Stimulated activated CD8-positive, alpha-beta memory T cell treated with anti-CD3 and anti-CD28 coated beads, Interleukin-7, amount 100 ng/mL, for 48 hours (primary cell): ENCODE measurements around the gene EFR3B.
A peak's percentile ranks its signal among the peaks of the same experiment; 100 is the strongest.
"Not testable (repeated sequence)": the region's sequence is repeated elsewhere in the genome, so short reads cannot be mapped to it uniquely, and the experiment has no call there.

Experiments used
- DNase-seq, 2 donors: peaks; one replicate each; pipeline ENCODE4 v3.0.0-alpha.2; 2020; ENCODE audit warnings: low read depth in 1 of 2; ENCODE audit errors: extremely low read depth in 1 of 2

EFR3B gene, protein sequence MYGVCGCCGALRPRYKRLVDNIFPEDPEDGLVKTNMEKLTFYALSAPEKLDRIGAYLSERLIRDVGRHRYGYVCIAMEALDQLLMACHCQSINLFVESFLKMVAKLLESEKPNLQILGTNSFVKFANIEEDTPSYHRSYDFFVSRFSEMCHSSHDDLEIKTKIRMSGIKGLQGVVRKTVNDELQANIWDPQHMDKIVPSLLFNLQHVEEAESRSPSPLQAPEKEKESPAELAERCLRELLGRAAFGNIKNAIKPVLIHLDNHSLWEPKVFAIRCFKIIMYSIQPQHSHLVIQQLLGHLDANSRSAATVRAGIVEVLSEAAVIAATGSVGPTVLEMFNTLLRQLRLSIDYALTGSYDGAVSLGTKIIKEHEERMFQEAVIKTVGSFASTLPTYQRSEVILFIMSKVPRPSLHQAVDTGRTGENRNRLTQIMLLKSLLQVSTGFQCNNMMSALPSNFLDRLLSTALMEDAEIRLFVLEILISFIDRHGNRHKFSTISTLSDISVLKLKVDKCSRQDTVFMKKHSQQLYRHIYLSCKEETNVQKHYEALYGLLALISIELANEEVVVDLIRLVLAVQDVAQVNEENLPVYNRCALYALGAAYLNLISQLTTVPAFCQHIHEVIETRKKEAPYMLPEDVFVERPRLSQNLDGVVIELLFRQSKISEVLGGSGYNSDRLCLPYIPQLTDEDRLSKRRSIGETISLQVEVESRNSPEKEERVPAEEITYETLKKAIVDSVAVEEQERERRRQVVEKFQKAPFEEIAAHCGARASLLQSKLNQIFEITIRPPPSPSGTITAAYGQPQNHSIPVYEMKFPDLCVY

DNA sequence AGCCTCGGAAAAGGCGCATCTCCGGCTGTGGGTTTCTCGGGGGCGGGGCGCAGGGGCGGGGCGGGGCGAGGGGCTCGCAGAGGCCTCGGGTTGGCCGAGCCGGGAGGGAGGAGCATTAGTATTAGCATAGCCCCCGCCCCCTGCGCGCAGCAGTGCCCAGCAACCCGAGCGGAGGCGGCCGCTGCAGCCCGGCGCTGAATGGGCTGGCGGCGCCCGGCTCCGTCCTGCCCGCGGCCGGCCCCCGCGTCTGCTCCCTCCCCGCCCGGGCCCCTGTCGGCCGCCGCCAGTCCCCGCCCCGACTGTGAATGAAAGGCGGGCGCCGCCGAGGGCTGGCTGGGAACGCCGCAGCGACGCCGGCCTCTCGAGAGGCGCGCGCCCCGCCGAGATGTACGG is at the start of gene EFR3B:
Gene EFR3B (plus strand): TSS at position 149 of the 393 bp plus-strand sequence. CDS start 237 bp downstream, at position 386.
- DNase-seq, result peak; percentile 69 to 88

DNA sequence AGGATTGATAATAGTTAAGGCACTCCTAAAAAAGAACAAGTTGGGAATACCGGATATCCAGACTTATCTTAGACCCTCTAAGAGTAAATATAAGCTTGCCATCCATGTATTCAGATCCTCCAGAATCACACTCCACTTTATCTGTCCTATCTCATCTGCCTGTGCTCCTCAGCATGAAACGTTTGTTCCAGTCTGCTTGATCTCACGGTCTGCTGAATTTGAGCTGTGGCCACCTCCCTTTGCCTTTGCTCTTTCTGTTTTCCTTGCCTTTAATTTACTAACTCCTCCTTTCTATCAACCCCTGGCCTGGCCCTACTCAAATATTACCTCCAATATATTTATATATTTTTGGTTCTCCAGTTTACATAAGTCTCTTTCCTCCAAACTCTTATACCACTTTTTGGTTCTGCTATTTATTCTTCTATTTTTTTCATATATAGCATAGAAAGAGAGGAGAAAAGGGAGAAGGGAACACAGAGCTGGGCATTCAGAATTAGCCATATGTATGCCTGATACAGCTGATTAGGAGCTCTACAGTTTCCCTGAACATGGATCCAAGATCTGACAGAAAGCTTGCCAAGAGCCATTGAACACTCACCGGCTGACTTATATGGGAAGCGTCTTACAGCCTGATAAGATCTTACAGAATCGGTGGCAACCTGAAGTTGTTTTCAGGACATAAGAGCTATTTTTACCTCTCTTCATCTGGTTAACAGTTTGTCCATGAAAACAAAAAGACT is 48.3 kb upstream of the EFR3B start:
- DNase-seq, result no peak

DNA sequence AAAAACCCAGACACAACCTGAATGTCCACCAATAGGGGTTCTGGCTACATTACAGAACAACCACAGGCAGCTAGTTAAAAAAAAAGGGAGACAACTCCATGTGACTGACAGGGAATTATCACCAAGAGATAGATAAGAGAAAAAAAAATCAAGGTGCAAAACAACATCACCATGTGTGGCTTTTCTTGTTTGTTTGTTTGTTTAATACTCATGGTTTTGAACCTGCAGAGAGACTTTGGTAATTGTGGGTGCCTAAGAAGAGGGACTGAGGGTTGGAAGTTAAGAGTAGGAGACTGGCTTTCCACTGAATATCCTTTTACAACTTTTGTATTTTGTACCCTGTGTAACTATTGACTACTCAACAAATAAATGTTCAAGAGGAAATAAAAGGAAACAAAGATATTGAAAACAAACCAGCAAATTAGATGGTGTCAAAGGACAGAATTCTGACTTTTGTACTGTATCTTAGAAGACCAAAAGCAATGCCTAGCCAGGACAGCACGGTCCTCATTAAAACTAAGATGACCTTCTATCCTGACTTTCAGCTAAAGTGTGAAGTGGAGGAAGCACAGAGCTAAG is 47.6 kb upstream of the EFR3B start:
- no peak for DNase-seq

DNA sequence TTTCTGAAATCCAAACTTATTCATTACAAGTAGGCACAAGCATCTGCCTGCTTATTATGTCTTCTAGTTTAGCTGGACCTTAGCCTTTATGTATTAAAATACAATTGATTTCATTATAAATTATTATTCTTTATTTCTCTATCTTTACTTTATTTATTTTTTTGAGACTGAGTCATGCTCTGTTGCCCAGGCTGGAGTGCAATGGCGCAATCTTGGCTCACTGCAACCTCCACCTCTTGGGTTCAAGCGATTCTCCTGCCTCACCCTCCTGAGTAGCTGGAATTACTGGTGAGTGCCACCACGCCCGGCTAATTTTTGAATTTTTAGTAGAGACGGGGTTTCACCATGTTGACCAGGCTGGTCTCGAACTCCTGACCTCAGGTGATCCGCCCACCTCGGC is 42.8 kb upstream of the EFR3B start:
- DNase-seq, result not testable (repeated sequence)

DNA sequence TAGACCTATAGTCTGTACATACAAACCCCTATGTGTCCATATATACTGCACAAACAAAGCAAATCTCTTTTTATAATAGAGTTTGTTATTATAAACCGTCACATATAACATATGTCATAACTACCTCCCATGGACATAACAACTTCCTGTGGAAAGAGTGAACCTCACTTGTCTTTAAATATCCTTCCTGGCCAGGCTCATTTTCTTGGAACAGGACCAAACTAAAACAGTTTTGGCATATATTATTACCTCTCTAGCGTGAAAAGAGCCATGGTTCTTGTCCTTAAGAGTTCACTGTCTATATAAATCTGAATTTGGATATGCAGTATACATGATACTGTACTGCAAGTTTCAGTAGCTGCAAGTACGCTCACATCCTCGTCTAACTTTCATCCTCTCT is 41.8 kb upstream of the EFR3B start:
- DNase-seq, result no peak

DNA sequence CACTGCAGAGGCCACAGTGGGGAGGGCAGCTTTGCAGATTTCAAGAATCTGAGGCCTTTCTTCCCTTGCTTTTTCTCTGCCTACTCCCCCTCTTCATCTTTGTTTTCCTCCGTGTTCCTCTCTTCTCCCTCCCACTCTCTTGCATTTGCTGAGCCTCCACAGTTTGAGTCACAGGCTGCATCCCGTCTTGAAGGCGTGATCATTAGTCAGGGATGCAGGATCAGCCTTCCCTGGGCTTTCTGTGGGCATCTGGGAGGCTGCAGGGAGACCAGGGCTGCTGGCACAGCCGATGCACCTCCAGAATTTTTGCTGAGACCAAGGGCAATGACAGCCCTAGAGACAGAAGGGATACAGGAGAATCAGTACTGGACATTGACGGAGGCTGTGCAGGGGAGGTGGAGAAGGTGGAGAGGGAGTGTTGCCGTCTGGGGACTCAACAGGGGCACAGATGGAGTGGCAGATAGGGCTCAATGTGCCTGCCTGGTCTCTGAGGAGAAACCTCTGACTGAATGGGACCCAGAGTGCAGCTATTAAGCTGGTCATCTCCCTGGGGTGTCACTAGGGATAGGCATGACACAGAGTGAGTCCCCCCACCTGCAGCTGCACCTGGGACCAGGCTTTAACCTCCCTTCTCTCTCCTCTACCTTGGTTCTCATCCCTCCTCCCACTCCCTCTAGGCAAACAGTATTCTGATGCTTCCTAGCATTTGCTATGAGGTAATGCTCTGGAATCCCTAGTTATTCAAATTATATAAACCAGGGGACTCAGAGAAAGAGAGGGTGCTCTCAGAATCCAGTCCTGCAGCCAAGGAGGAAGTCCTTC is 41.2 kb upstream of the EFR3B start:
- no peak for DNase-seq

DNA sequence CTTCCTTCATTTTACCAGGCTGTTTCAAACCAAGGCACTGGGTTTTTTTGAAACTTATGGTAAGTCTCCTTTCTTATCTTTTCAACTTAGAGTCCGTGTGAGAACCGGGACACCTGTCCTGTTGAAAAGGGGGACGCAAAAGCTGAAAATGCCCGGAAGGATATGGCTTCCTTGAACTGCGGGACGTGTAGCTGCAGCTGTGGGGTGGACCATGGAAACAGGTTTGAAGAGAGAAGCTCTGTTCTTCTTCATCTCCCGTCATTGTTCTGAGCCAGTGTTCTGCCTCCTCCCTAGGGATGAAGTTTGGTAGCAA is 40.6 kb upstream of the EFR3B start:
- DNase-seq, result no peak

DNA sequence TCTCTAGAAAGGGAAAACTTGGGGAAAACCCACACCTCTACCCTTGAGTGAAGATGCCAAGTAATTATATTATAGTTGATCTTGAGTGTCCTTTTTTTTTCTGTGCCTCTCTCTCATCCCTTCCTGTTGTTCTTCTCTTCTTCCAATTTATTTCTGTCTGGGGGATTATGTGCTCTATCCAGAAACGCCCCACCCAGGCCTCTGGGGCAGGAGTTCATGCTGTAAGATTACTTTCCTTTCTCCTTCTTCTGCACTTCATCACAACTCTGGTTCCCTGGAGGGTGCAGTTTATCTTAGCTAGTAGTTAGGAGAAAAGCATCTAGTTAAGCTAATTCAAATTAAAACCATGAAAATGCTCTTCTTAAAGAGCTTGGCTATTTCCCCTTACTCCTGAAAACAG is 39.8 kb upstream of the EFR3B start:
- no peak for DNase-seq

DNA sequence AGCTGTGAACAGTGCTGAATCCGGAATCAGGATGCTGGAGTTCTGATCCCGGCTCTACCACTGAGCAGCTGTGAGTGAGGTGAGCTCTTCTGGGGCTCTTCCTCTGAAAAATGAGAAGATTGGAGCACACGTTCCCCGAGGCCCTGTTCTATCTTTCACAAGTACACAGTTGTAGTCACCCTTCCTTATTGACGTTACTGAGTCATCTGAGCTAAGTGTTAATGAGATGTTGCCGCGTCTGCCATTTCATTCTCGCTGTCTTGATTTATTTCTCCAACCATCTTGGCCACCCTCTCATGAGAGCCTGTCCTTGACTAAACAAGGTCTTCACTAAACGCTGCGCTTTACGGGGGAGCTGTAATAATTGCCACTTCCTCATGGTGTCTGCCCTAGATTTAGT is 31.9 kb upstream of the EFR3B start:
- DNase-seq, result no peak

DNA sequence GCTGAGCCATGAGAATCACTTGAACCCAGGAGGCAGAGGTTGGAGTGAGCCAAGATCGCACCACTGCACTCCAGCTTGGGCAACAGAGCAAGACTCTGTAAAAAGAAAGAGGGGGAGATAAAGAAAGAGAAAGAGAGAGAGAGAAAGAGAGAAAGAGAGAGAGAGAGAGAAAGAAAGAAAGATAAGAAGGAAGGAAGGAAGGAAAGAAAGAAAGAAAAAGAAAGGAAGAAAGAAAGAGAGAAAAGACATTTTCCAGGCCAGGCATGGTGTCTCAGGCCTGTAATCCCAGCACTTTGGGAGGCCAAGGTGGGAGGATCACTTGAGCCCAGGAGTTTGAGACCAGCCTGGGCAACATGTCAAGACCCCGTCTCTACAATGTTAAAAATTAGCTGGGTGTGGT is 30.5 kb upstream of the EFR3B start:
- DNase-seq, result not testable (repeated sequence)

DNA sequence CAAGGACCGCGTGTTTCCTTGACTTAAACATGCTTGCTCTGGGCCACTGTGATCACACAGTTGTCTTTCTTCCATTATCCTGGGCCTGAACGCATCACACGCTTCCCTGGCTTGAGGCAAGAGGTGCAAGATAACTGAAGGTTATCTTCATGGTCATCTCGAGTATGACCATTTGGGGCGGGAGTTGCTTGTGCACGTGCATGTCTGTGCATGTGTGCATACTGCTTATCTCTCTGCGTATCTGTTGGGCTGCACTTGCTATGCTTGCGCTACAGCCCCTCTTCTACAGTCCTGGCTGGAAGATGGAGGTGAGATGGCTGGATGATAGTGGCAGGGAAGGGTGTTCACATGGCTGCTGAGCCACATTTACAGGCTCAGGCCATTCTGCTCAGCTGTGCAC is 27.2 kb upstream of the EFR3B start:
- DNase-seq, result no peak

DNA sequence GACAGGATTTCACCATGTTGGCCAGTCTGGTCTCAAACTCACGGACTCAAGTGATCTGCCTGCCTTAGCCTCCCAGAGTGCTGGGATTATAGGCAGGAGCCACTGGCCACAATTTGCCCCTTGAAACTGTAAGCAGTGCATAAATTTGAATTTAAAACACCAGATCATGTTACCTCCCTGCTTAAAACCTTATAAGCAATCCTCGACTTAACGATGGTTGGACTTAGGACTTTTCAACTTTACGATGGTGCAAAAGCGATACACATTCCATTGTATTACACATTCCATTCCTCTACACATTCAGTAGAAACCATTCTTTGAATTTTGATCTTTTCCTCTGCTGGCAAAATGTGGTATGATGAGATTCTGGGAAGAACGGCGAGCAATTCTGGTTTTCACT is 23.2 kb upstream of the EFR3B start:
- no peak for DNase-seq

DNA sequence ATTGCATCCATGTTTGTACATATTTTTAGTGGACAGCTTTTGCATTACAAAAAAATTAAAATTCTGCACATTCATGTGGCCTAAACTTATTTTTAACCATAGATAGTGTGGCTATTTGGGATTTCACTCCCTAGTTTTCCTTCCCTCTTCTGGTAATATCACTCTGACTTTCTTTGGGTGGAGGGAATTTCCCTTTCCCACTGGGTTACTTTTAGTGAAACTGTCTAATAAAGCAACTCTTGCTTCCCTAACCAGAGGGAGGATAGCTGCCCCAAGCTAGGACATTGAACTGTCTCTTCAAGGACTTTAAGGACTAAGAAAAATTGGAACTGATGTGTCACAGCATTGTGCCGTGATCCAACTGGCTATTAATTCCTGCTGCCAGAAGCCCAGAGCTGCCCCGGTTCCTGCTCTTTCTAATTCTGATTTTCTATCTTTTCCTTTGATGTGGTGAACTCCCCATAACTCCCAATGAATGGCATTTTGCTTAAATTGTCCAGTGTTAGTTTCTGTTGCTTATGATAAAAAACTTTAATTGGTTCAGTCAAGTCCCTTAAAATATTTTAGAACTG is 20.0 kb upstream of the EFR3B start:
- DNase-seq, result no peak

DNA sequence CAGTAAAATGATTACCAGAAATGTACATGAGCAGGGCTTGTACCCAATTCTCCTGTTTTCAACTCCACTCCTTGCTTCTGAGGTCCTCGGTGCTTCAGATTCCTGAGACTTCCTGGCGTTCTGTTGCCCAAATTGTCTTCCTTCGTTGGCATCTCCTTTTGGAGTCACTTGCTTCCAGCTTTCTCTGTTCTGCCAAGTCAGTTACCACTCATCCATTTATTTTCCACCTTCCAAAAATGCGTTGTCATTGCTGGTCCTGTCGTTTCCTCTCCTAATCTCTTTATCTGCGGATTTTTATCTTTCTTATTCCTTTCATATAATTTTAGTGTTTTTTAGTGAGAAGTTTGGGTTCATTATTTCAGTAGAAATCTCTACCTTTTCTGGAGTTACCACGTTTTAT is 18.5 kb upstream of the EFR3B start:
- DNase-seq, result no peak

DNA sequence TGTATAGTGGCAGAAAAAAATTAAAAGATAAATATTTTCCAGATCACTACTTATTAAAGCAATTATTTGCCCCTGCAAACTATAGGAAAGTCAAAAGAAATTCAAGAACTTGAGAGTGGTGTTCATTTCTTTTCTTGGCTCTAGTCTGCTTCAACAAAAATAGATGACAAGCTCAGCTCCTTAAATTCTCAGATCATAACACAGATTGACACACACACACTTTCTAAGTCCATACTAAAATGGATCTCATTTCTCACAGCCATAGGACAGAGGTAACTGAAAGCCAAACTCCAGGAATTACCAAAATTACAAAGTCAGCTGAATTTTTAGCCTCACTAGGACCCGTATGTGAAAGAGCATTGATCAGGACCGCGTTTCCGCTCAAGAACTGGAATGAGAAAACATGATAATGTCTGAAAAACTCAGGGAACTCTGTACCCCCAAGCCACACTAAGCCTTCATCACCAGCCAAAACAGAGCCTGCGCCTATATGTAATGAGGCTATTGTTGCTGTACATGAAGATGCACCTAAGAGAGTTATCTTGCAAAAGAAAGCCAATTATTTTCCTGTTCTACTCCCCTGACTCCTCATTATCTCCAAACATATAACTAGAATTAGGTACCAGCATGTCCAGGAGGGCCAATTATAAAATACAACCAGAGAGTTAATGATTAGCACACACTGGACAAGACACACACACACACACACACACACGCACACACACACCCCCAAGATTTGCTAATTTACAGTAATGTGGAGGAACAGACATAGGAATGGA is 16.5 kb upstream of the EFR3B start:
- no peak for DNase-seq

DNA sequence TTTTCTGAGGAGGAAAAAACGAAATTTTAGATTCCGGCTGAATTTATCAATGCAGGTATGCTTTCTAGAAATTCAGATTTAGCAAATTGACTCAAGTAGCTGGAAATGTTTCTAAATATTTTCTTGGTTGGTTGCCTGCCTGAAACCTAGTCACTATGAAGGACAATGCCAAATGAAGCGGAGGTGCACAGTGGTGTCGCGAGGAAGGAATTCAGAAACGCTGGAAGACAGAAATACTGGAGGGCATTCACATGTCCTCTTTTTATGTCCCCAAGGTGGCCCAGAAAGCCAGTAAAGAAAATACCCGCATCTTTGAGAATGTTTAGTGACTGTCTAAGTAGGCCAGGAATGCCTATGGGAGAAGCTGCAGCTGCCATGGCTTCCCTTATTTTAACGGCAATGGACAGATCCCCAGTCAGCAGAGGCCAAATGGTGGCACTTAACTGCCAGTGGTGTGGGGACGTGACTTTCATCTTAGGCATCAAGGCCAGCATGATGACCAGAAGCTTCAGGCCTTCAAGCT is 15.8 kb upstream of the EFR3B start:
- no peak for DNase-seq

DNA sequence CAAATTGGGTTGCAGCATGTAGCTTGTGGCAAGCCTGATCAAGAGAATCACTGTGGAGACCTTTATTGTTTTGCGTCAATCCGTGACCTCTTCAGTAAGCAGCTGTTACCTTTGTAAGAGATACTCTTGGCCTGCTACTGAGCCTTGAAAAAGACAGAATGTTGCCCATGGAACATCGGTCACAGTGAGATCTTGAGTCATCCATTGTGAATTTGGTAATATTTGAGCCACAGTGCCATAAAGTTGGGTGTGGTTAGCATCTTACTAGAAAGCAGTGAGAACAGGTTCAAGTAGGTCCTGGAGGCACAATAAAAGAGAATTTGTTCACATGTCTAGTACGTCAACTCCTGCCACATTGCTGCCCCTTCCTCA is 12.7 kb upstream of the EFR3B start:
- no peak for DNase-seq

DNA sequence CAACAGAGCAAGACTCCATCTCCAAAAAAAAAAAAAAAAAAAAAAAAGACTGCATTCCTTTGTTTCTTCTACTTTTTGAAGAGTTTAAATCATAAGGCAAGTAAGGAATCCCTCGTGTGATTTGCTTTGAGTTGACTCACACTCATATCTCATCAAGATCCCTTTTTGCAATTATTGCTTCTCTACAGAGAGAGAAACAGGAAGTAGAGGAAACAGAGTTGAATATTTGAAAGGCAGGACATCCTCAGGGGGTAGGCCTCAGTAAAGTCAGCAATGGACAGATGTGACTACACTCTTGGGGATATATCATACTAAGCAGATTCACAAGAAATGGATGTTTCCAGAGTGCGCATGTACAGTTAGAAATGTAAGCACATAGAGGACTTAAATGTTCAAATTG is 11.2 kb upstream of the EFR3B start:
- no peak for DNase-seq

DNA sequence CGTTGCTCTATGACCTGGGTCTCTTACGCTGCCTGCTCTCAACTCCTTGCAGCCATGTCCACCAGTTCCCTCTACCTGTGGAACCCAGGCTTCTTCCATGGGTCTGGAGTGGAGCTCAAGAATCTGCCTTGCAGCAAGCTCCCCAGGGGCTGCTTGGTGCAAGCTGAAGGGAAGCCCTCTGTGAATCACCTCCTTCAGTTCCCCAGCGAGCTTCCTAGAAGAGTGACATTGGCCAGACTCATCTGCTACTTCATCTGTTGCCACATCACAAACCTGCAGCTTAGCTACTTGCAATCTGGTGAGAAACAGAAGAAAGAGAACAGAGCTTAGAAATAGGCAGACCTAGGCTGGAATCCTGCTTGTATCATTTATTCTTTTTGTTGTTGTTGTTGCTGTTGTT is 9.8 kb upstream of the EFR3B start:
- DNase-seq, result no peak
